ENCODE measurements around the gene TNS2. TPM values are rescaled to one million over a fixed set of nuclear protein-coding genes. Genes with fewer than 3 reads are reported as not detected.

TNS2 gene
- total RNA-seq, 2 experiments from 2014 or later = 2.3 to 3.0 TPM

- no peak for ATAC-seq (ENCODE audit: poor library complexity)
- no peak for TF ChIP-seq CTCF (IDR thresholded peaks at IDR 0.05)
- Histone ChIP-seq H3K9me3 (ENCODE audit: control insufficient read depth in 1 of 2, insufficient read depth in 1 of 2, low read length in 2 of 2) (no peaks in the 10 kb centered on the region), H3K27me3 (ENCODE audit: control insufficient read depth in 1 of 2, insufficient read depth in 2 of 2, low read length in 2 of 2) (no peaks in the 10 kb centered on the region), H3K4me3 (ENCODE audit: low read length) (no peak overlapping the region), H3K4me1 (ENCODE audit: insufficient read depth, low read length) (peaks cover 8% of the 10 kb centered on the region), H3K36me3 (ENCODE audit: insufficient read depth, low read length) (peaks cover 83% of the 10 kb centered on the region), H3K27ac (ENCODE audit: low read depth in 1 of 2, low read length in 2 of 2) (no peak overlapping the region)
- Mint-ChIP-seq H3K4me3 (peak overlapping the region; percentile 43), H3K27ac (peak overlapping the region; percentile 42), H3K9me3 (no peaks in the 10 kb centered on the region), H3K4me1 (ENCODE audit: low read depth) (peaks cover 23% of the 10 kb centered on the region), H3K36me3 (ENCODE audit: low read depth) (peaks cover 93% of the 10 kb centered on the region), H3K27me3 (no peaks in the 10 kb centered on the region)
- no peak for DNase-seq
- POLR2A ChIA-PET = interaction anchor here (1.0 kb wide), 1 partner anchor 9 kb away, joined by 3 read pairs; the partner anchor contains the start of gene SPRYD3
- intact Hi-C loops (cut with DNase I, micrococcal nuclease) = no loop called here
- CTCF ChIA-PET = no interaction called here
These were observed 21.1 kb downstream of the TNS2 start for GRCh38 chr12:53070877-53071492.

DNA sequence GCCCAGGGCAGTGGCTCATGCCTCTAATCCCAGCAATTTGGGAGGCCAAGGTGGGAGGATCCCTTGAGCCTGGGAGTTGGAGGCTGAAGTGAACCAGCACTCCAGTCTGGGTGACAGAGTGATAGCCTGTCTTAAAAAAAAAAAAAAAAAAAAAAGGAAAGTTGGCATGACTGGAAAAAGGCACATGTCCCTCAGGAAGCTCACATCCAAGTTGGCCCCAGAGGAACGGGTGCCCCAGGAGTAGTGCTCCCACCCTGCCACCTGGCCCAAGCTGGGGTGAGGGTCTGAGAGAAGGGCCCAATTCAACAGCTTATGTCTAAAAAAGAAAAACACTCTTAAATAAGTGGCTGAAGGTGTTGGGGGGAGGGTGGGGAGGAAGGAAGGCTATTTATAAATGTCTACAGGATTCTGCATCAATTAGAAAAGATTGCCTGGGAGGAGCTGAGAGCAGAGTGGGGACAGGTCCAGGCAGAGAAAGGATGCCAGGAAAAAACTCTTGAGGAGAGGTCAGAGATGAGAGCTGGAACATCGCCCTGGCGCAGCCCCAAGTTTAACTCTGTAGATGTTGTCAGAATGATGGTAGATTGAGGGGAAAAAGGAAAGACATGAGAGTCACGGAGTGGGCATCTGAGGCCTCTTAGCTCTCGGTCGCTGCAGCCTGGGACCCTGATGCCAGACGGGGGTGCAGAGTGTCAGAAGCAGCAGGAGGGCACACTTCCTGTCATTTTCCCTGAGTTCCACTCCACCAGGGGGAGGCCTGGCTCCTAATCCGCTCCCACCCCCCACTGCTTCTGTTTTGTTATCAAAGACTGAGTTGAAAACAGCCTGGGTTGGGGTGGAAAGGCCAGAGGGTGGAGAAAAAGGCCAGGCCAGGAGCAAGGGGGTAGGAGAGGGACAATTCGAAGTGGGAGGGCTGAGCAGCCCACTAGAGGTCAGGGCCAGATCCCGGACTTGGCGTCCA lies 22.0 kb downstream of the TNS2 start:
- Histone ChIP-seq H3K27me3 (ENCODE audit: control insufficient read depth in 1 of 2, insufficient read depth in 2 of 2, low read length in 2 of 2) (no peaks in the 10 kb centered on the region), H3K4me3 (ENCODE audit: low read length) (no peak overlapping the region), H3K9me3 (ENCODE audit: control insufficient read depth in 1 of 2, insufficient read depth in 1 of 2, low read length in 2 of 2) (no peaks in the 10 kb centered on the region), H3K36me3 (ENCODE audit: insufficient read depth, low read length) (peaks cover 84% of the 10 kb centered on the region), H3K4me1 (ENCODE audit: insufficient read depth, low read length) (peaks cover 8% of the 10 kb centered on the region), H3K27ac (ENCODE audit: low read depth in 1 of 2, low read length in 2 of 2) (no peak overlapping the region)
- CTCF ChIA-PET = no interaction called here
- no peak overlapping the region for H3K4me3 Mint-ChIP-seq
- H3K27ac Mint-ChIP-seq = no peak overlapping the region
- peaks cover 91% of the 10 kb centered on the region for H3K36me3 Mint-ChIP-seq (ENCODE audit: low read depth)
- H3K4me1 Mint-ChIP-seq (ENCODE audit: low read depth) = peaks cover 22% of the 10 kb centered on the region
- intact Hi-C loops (cut with DNase I, micrococcal nuclease) = no loop called here
- ATAC-seq (ENCODE audit: poor library complexity) = no peak
- no peaks in the 10 kb centered on the region for H3K9me3 Mint-ChIP-seq
- no peak for TF ChIP-seq CTCF (IDR thresholded peaks at IDR 0.05)
- no peak for DNase-seq
- H3K27me3 Mint-ChIP-seq = no peaks in the 10 kb centered on the region
- POLR2A ChIA-PET = interaction anchor here (1.0 kb wide), 1 partner anchor 8 kb away, joined by 3 read pairs; the partner anchor contains the start of gene SPRYD3

GRCh38 chr12:53073881-53074280 lies 24.0 kb downstream of the TNS2 start:
- Mint-ChIP-seq H3K4me1 (ENCODE audit: low read depth) (peaks cover 38% of the 10 kb centered on the region), H3K27me3 (no peaks in the 10 kb centered on the region), H3K4me3 (peak overlapping the region; percentile 30), H3K9me3 (no peaks in the 10 kb centered on the region), H3K27ac (no peak overlapping the region), H3K36me3 (ENCODE audit: low read depth) (peaks cover 90% of the 10 kb centered on the region)
- H3K4me1 ChIP-seq (ENCODE audit: insufficient read depth, low read length) = peaks cover 28% of the 10 kb centered on the region
- no peaks in the 10 kb centered on the region for H3K27me3 ChIP-seq (ENCODE audit: control insufficient read depth in 1 of 2, insufficient read depth in 2 of 2, low read length in 2 of 2)
- ChIA-PET CTCF (interaction anchor here (1.0 kb wide), 1 partner anchor 26 kb away, joined by 3 read pairs; no protein-coding TSS in a partner anchor), POLR2A (no interaction called here)
- peaks cover 75% of the 10 kb centered on the region for H3K36me3 ChIP-seq (ENCODE audit: insufficient read depth, low read length)
- H3K27ac ChIP-seq (ENCODE audit: low read depth in 1 of 2, low read length in 2 of 2) = no peak overlapping the region
- no peak for TF ChIP-seq CTCF (IDR thresholded peaks at IDR 0.05)
- H3K4me3 ChIP-seq (ENCODE audit: low read length) = no peak overlapping the region
- no peaks in the 10 kb centered on the region for H3K9me3 ChIP-seq (ENCODE audit: control insufficient read depth in 1 of 2, insufficient read depth in 1 of 2, low read length in 2 of 2)
- DNase-seq (no peak), ATAC-seq (ENCODE audit: poor library complexity) (no peak)
- intact Hi-C loops (cut with DNase I, micrococcal nuclease) = no loop called here
